Measurements from ENCODE around the gene AFAP1L1. TPM values are rescaled to one million over a fixed set of nuclear protein-coding genes. Genes with fewer than 3 reads are reported as not detected.

AFAP1L1 gene
- 54.8 TPM for total RNA-seq

DNA sequence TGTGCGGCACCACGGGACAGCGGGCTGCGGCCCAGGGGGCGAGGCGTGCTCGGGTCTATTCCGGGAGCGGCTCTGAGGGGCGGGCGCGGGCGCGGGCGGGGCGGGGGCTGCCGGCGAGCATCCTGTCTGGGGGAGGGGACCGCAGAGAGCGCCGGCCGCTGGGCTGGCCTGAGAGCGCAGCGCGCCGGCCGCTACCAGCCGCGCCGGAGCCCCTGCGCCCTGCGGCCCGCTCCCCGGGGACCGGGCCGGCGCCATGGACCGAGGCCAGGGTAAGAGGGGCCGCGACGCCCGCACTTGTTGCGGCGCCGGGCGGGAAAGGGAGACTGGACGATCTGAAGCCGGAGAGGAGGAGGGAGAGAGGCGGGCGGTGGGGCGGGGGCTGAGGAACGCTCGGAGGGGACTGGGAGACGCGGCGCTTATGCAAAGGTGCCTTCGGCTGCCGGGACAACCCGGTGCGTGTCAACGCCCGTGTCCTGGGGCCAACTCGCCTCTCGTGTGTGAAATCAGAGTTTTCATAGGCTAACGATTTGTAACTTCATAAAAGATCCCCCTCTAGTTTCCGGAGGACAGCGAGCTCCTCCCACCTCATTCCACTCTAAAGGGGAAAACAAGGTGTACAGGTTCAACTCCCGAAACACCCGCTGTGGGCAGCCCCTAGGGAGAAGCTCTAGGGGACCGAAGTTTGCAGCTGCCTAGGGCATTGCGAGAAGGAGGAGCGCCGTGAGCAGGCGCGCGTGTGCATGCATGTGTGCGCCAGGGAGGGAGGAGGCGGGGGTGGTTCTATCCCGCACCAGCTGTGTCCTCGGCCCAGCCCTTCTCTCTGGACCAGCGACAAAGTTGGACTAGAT lies at the start of gene AFAP1L1:
Gene AFAP1L1, plus strand, starts transcription at position 144 of the 848 bp plus-strand sequence. Its CDS starts 110 bp downstream, at position 254.
- peak; percentile 79 for DNase-seq (ENCODE audit: low spot score)
- peak; percentile 90 for ATAC-seq
- intact Hi-C loops (cut with DNase I), result no loop called here

DNA sequence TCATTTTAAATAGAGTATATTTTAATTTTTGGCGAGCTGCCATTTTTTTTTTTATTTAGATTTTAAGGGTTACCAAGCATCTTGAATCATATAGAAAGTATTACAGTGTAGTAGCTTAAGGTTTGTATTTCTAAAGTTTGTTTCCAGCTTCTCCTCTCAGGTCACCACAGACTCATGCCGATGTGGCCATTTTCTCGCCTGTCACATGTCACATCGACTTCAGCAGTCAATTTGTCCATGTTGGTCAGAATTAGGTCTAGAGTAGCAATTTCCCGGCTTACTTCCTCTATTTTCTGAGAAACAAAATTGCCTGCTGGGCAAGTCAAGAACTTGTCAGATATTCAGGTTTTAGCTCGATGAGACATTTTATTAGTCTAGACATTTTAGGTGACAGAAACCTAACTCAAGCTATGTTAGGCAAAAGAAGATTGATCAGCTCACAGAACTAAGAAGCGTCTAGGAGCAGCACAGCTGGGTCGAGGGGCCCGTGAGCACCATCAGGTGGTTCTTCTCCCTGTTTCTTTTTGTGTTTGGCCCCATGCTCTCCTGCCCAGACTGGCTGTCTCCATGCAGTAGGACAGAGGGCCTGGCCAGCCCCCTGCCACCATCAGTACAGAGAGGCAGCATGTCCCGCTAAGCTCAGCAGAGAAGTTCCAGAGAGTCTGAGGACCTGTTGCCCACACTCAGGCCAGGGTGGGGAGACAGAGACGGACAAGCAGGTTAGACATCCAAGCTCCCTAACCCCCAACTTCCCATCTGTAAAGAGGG lies 48.4 kb upstream of the AFAP1L1 start:
- ATAC-seq (peak; percentile 54), DNase-seq (ENCODE audit: low spot score) (no peak)
- intact Hi-C loops (cut with DNase I), result no loop called here

DNA sequence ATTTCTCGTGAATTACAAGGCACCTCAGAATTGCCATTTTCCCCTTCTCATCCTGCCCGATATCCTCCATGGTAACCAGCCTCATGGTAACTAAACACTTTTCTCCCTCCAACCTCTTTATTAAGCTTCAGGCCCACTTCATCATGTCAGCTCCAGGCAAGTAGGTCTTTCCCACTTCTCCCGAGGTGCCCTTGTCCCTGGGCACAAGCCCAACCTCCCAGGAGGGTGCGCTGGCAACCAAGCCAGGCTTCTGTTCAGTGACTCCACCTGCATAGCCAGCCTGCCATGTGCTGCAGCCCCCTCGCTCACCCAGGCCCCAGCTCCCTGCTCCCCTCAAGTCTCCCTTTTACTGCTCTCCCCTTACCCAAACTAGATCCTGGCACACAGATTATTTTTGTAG lies 47.4 kb upstream of the AFAP1L1 start:
- ATAC-seq, result no peak
- intact Hi-C loops (cut with DNase I), result no loop called here

DNA sequence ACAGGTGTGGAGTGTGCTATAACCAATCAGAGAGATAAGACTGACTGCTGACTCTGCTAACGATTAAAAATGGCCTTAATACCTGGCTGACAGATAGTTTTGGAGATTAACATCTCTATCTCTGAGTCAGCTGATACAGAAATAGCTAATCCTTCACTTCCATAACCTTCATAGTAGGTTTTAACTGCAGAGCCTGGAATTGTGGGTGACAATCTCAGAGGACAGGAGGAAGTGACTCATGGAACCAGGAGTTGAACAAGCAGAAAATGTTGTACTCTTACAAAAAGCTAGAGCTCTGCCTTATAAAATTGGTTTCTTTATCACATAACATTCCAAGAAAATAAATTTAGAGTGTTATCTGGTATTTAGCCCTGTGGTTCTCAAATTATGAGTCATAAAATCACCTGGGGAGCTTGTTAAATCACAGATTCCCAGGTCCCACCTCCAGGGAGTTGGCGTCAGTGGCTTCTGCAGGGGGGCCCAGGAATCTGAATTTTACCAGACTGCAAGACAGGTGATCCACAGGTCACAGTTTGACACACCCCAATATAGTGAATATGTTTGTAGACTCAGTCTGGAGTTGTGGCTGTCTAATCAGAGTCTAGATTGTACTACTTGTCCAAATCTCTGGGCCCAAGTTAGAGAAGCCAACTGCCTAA lies 44.4 kb upstream of the AFAP1L1 start:
- no peak for DNase-seq (ENCODE audit: low spot score)
- intact Hi-C loops (cut with DNase I), result loop anchor here (5.0 kb wide), 1 partner anchor 85 kb away; the partner anchor contains the start of gene ABLIM3
- ATAC-seq, result no peak

More for the DNA sequence above, 47.4 kb upstream of the AFAP1L1 start:
- no peak for DNase-seq (ENCODE audit: low spot score)

DNA sequence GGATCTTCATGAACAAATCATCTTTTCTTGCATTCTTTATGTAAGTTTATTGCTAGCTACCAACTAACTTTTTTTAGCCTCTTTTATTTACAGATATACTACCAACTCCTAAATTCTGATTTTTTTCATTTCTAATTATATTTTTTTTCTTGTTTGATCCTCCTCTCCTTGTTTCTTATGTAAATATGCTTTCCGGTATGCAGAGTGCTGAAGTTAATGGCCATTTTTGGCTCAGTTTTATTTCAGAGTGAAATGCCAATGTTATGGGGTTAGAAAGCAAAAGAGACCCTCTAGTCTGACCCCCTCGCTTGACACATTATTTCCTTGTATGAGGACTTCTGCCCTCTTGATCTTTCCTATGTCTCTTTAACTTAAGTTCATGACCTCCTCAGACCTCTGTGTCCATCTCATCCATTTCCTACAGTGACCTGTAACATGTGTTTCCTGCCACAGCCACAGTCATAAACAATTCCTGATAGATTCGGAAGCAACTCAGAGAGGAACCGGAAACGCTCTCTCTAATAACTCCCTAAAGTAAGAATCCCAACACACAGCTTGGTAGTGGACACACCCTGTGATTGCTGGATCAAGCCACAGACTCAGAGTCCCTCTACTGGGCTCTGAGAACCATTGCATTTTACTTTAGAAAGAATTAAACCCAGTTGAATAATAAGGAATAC lies 42.9 kb upstream of the AFAP1L1 start:
- no peak for DNase-seq (ENCODE audit: low spot score)
- ATAC-seq, result peak; percentile 97
- intact Hi-C loops (cut with DNase I), result loop anchor here (5.0 kb wide), 1 partner anchor 86 kb away; the partner anchor contains the start of gene ABLIM3

DNA sequence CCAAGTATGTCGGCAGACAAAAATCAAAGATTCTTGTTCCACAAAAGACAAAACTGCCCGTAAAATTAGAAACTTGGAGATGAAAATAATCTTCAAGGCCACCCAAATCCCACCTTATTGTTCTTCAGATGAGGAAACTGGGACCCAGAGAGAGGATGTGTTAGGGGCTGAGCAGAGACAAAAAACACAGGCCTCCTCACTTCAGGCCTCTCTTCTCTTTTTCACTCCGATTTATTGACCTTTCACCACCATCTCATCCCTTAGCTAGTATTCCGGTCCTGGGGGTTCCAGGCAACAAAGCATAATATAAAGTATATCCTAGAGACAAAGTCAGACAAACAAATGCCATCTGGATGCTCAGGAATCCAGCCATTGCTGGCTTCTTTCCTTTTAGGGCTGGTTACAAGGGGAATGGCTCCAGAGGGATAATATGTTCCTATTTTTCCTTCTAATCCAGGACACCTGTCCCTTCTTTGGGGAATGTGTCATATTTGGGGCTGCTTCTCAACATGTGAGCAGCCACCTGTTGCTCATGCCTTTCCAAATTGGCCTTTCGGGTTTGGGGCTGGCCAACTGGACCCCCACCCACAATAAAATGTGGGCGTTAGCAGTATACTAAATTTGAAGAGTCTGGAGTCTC lies 42.2 kb upstream of the AFAP1L1 start:
- intact Hi-C loops (cut with DNase I), result loop anchor here (5.0 kb wide), 1 partner anchor 87 kb away; the partner anchor contains the start of gene ABLIM3
- ATAC-seq (peak; percentile 6), DNase-seq (ENCODE audit: low spot score) (no peak)

DNA sequence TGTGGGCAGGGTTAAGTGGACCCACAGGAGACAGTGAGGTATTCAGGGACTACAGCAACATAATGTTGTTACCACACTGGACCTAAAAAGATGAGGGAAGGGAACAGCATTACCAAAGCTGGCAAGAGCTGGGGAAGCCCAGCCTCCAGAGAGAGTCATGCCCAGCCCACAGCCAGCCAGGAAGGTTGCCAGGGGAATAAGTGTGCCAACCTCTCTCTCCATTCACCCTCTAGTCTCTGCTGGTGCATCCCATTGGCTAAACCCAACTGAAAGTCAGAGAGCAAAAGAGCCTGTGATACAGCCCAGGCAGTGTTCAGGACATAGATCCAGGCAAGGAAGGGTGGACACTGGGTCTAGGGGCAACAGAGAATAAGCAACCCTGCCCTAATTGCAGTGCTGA lies 35.8 kb upstream of the AFAP1L1 start:
- ATAC-seq (no peak), DNase-seq (ENCODE audit: low spot score) (no peak)
- intact Hi-C loops (cut with DNase I), result no loop called here

DNA sequence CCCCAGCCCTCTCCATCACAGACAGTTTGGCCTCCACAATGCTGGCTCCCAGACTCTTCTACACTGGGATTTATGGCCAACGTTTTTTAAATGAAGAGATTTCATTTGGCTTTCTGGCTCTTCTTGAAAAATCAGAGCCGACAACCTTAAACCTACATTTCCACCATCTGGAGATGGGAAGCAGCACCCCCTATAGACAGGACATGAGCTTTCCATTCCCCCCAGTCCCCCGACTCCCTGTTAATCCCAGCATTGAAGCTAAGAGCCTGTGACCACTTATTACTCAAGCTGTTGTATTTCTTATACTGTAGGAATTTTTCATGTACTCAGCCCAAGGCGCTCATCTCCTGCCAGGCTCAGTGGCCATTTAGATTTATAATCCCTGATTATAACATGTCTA lies 34.0 kb upstream of the AFAP1L1 start:
- intact Hi-C loops (cut with DNase I), result no loop called here
- no peak for ATAC-seq
- no peak for DNase-seq (ENCODE audit: low spot score)

DNA sequence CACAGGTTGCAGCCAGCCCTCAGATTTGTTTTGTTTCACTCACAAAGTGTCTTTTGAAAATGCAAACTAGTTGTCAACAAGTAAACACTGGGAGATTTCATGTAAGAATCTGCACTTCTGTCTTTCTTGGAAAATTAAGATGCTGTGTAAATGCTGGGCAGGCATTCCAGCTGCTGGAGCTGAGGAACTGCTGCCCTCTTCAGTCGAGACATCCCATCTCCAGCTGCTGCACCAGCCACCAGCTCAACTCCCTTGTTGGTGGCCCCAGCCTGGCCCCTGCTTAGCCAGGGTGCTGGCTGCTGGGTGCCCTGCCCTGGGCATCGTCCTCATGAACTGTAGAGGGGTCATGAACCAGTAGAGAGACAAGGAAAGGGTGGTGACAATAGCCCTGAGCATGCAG lies 33.1 kb upstream of the AFAP1L1 start:
- ATAC-seq, result no peak
- no peak for DNase-seq (ENCODE audit: low spot score)
- intact Hi-C loops (cut with DNase I), result no loop called here

DNA sequence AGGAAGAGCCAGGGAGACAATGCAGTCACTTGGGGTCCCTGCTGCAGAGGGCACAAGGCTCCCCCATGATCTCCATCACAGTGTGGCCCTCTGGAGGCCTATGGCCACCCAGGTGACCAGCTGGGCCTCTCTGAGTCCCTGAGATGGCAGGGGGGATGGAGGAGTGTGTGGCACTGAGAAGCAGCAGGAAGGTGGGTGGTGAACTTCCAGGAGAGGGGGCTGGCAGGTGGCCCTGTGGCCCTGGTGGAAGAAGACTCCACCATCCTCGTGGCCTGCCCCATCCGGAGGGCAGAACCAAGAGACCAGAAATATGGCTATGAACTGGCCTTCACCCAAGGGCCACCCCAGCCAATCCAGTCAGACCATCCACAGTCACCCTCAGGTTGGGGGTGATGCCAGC lies 31.7 kb upstream of the AFAP1L1 start:
- DNase-seq (ENCODE audit: low spot score), result no peak
- intact Hi-C loops (cut with DNase I), result no loop called here

DNA sequence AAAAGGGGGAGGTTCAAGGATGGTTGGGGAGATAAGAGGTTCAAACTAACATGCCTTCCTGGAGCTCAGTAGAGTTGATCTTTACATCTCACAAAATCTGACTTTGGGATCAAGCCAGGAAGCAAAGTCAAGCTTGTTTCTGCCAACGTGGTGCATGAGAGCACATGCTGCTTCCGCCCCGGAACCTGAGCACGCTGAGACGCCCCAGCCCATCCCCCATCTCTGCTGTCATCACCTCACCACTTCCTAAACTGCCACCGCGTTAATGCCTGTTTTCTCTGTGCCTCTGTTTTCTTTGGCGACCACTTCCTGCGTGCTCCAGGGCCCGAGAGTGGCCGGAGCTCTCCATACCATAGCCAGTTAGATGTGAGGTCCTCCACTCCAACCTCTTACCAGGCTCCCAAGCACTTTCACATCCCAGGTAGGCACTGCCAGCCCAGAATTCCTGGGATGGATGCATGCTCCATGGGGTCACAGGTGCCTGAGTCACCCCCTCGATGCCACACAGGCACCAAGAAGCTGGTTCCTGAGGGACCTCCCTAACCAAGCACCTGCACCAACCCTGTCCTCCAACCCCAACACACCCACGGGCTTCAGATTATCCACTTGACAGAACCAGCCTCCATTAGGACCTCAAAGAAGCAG lies 31.2 kb upstream of the AFAP1L1 start:
- ATAC-seq (peak; percentile 49), DNase-seq (ENCODE audit: low spot score) (no peak)
- intact Hi-C loops (cut with DNase I), result no loop called here

More for the DNA sequence above, 31.7 kb upstream of the AFAP1L1 start:
- peak; percentile 13 for ATAC-seq

DNA sequence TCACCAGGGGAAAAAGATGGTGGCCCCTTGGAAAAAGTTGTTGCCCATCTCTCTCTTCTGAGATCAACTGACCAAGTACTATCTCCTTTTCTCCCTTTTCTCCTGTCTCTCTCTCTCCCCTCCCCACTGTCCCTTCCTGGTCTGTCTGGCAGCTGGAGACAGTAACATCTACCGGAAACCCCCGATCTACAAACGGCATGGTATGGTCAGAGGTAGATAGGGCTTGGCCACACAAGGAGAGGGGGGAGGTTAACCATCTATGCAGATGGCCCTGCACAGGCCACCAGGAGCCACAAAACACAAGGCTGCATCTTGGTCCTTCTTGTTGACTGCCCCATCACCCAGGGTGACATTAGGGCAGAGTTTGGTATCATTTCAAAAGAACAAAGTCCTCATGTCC lies 29.3 kb upstream of the AFAP1L1 start:
- no peak for ATAC-seq
- intact Hi-C loops (cut with DNase I), result no loop called here
- no peak for DNase-seq (ENCODE audit: low spot score)

DNA sequence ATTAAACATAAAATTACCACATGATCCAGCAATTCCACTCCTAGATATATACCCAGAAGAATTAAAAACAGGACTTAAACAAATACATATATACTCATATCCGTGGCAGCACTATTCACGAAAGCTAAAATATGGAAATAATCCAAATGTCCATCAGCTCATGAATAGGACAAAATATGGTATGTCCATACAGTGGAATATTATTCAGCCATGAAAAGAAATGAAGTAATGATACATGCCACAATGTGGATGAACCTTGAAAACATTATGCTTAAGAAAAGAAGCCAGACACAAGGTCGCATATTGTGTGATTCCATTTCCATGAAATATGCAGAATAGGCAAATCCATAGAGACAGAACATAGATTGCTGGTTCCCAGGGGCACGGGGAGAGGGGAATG lies 24.8 kb upstream of the AFAP1L1 start:
- DNase-seq (ENCODE audit: low spot score) (no peak), ATAC-seq (no peak)
- intact Hi-C loops (cut with DNase I), result no loop called here

DNA sequence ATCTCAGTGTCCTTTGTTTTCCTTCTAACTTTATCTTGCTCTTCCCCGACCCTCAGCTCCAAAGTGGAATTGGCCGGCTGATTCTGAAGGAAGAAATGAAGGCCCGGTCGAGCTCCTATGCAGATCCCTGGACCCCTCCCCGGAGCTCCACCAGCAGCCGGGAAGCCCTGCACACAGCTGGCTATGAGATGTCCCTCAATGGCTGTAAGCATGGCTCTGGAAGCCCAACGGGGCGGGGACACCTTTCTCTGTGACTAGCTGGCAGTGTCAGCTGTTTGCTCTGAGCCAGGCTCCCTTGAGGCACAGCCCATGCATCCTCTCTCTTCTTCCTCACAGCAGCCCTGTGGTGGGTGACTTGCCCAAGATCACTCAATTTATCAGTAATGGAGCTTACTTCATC lies 23.9 kb upstream of the AFAP1L1 start:
- ATAC-seq (no peak), DNase-seq (ENCODE audit: low spot score) (no peak)
- intact Hi-C loops (cut with DNase I), result no loop called here

DNA sequence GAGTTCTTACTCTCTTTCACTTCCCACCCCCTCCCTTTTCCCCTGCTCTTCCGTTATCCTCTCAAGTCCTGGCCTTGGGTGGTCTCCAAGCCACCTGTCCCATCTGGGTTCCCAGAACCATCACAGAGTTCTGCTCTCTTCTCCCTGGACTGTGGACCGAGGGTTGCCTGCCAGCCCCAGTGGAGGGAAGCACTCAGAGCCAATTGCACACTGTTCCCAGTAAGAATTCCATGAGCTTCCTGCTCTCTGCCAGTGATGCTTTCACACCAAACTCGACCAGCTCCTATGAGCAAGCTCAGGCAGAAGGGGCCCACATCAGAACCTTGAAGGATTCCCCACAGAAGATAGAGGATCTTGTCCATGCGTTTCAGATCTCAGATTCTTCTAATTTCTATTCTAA lies 20.1 kb upstream of the AFAP1L1 start:
- ATAC-seq (no peak), DNase-seq (ENCODE audit: low spot score) (no peak)
- intact Hi-C loops (cut with DNase I), result no loop called here

DNA sequence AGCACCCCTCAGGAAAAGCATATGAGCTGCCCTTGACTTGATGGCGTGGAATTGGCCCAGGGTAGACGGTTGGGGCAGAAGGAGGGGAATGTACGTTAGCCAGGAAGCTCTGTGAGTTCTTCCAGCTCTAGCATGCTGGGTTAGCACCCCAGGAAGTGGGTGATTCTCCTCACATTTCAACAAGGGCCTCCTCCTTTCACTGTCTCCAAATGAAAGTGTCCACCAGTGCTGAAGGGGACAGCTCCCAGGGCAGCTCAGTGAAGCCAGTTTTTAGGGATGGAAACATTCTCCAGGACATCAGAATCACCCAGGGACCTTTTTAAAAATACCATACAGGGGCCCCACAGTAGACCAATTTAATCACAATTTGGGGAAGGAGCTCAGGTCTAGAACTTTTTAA lies 17.2 kb upstream of the AFAP1L1 start:
- ATAC-seq (no peak), DNase-seq (ENCODE audit: low spot score) (no peak)
- intact Hi-C loops (cut with DNase I), result no loop called here

DNA sequence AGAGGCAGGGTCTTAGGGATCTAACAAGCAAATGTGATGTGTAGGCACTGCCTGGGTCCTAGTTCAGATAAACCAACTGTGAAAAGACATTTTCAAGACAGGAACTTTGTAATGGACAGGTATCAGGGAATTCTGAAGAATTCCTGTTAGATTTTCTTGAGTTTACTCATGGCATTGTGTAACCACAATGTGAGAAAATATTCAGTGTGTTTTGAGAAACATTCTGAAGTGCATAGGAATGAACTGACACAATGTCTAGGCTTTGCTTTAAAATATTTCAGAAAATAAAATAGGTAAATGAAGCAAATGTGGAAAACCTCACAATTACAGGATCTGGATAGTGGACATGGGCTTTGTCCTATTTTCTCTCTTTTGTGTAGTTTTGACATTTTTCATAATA lies 15.2 kb upstream of the AFAP1L1 start:
- no peak for ATAC-seq
- DNase-seq (ENCODE audit: low spot score), result no peak
- intact Hi-C loops (cut with DNase I), result no loop called here

DNA sequence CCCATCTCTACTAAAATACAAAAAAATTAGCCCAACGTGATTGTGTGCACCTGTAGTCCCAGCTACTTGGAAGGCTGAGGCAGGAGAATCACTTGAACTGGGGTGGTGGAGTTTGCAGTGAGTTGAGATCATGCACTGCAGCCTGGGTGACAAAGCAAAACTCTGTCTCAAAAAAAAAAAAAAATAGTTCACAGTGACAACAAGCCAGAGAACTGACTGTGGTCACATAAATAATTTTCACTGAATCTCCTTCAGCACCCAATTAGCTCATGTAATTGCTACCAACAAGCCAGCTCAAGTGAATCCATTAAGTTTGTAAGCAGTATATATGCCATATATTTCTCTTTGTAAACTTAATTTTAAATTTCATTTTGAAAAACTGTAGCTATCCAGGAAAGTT lies 14.5 kb upstream of the AFAP1L1 start:
- intact Hi-C loops (cut with DNase I), result no loop called here
- ATAC-seq (no peak), DNase-seq (ENCODE audit: low spot score) (no peak)

Measured in sciatic nerve (tissue), 2 donors.